VCaP (cell line): ENCODE data around the gene LACTBL1.
"Not testable (repeated sequence)": the region's sequence is repeated elsewhere in the genome, so short reads cannot be mapped to it uniquely, and the experiment has no call there.

Source experiments
- H3K27ac ChIP-seq: fragments of 450-650 bp; 2 replicates; pipeline ENCODE4 v1.5.1; 2017
- TF ChIP-seq, protein P1 (sequence below): fragments of 450-650 bp; conservative IDR thresholded peaks from 2 replicates; pipeline ENCODE4 v1.5.1; 2017; ENCODE audit warnings: mild to moderate bottlenecking, moderate library complexity

Gene LACTBL1

DNA sequence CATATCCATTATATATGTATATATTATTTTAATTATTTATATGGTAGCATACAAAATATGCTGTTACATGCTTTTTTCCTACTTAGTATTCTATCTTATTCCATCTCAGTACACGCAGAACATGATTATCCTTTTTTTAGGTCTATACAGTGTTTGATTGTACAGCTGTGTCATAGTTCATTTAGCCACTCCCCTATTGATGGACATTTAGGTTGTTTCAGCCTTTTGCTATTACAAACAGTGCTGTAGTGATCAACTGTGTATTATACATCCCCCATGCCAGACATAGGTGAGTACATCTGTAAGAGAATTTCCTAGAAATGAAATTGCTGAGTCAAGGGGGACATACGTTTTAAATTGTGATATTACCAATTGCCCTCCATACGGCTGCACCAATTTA, 15.6 kb downstream of the LACTBL1 start:
- TF ChIP-seq, protein P1, sequence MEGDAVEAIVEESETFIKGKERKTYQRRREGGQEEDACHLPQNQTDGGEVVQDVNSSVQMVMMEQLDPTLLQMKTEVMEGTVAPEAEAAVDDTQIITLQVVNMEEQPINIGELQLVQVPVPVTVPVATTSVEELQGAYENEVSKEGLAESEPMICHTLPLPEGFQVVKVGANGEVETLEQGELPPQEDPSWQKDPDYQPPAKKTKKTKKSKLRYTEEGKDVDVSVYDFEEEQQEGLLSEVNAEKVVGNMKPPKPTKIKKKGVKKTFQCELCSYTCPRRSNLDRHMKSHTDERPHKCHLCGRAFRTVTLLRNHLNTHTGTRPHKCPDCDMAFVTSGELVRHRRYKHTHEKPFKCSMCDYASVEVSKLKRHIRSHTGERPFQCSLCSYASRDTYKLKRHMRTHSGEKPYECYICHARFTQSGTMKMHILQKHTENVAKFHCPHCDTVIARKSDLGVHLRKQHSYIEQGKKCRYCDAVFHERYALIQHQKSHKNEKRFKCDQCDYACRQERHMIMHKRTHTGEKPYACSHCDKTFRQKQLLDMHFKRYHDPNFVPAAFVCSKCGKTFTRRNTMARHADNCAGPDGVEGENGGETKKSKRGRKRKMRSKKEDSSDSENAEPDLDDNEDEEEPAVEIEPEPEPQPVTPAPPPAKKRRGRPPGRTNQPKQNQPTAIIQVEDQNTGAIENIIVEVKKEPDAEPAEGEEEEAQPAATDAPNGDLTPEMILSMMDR, result no peak
- no peak overlapping the region for H3K27ac ChIP-seq

DNA sequence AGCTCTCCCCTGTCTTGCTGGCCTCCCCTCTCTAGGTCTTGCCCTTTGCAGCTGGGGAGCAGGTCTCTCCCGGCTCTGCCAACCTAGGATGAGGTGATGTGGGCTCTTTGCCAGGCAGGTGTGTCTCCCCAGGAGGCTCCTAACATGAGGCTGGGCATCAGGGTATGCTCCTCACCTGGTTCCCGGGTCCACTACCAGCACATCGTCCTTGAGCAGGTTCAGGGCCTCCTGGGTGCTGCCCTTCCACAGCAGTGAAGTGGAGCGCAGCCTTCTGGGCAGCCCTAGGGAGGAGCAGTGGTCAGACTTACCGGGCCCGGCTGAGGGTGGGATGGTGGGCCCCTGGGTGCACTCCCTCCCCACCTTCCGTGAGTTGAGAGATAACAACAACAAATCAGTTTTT, 17.5 kb downstream of the LACTBL1 start:
- no peak overlapping the region for H3K27ac ChIP-seq
- TF ChIP-seq, protein P1, result no peak

DNA sequence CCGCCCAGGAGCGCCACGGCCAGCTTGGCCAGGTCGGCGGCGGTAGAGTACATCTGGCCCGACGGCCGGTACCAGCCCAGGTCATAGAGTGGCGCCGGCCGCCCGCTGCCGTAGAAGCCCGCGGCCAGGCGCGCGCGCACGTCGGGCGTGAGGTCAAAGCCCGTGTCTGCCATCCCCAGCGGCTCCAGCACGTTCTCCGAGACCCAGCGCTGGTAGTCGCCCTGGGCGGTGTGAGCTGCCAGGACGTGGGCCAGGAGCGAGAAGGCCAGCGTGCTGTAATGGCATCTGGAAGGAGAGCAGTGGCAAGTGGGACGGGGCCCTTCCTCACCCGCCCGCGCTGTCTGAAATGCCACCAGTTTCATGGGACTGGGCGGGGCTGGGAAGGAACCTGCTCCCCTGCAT, 18.9 kb downstream of the LACTBL1 start:
- TF ChIP-seq, protein P1, result no peak
- H3K27ac ChIP-seq, result no peak overlapping the region

DNA sequence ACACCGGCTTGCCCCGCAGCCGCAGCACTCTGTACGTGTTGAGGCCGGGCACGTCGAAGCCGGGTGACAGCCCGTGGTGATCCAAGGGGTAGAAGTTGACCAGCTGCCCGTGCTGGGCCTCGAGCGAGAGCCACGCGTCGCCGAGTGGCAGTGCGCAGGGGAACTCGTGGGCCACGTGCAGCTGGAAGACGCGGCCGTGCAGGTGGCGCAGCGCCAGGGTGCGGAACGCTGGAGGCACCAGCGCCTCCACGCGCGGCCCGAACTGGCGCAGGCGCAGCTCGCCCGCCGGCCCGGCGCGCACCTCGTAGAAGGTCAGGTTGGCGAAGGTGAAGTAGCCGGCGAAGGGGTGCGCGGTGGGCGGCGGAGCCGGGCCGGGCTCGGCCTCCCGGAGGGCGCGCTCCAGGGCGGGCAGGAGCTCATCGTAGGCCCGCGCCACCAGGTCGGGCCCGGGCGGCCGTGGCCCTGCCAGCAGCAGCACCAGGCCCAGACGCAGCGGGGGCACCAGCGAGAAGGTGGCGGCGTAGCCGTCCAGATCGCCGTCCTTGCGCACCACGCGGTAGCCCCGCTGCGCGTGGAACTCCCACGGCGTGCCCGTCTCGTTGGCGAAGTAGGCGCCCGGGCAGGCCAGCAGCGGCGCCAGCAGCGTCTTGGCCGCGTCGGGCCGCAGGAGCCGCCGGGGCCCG, 19.5 kb downstream of the LACTBL1 start:
- H3K27ac ChIP-seq, result no peak overlapping the region
- TF ChIP-seq, protein P1, result no peak

DNA sequence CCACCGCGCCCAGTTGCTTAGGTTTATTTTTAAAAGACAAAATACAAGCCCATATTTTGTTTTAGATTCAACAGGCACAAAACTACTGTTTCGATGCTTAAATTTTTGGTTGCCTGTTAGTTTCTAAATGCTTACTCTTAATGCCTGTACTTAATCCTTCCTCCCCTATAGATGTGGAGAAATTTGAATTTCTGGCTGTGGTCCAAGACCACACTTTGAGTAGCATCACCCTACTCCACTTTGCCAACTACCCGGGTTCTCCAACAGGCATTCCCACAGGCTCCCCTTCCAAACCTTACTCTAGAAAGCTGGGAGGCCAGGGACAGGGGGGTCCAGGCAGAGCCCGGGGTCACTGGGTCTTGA, 20.0 kb downstream of the LACTBL1 start:
- H3K27ac ChIP-seq, result no peak overlapping the region
- TF ChIP-seq, protein P1, result no peak

DNA sequence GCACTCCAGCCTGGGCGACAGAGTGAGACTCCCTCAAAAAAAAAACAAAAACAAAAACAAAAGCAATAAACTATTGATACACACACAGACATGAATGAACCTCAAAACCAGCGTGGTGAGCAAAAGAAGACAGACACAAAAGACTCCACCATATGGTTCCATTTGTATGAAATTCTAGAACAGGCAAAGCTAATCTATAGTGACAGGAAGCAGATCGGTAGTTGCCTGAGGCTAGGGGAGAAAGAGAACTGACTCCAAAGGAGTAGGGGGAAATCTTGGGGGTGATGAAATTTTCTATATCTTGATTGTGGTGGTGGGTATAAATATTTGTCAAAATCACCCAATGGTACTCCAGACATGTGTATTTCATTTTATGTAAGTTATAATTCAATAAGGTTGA, 20.9 kb downstream of the LACTBL1 start:
- H3K27ac ChIP-seq, result no peak overlapping the region
- TF ChIP-seq, protein P1, result no peak

DNA sequence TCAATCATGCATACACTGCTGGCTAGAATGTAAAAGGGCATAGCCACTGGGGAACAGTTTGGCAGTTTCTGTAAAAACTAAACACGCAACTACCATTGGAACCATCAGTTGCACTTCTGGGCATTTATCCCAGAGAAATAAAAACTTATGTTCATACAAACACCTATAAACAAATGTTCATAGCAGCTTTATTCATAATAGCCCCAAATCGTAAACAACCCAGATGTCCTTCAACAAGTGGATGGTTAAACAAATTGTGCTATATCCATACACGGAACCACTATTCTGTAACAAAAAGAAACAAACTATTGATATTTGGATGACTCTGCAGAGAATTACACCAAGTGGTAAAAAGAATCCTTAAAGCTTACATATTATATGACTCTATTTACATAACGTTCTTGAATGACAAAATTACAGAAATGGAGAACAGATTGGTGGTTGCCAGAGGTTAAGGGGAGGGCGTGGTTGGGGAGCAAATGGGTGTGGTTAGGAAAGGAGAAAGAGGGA, 22.8 kb downstream of the LACTBL1 start:
- no peak overlapping the region for H3K27ac ChIP-seq
- TF ChIP-seq, protein P1, result no peak

DNA sequence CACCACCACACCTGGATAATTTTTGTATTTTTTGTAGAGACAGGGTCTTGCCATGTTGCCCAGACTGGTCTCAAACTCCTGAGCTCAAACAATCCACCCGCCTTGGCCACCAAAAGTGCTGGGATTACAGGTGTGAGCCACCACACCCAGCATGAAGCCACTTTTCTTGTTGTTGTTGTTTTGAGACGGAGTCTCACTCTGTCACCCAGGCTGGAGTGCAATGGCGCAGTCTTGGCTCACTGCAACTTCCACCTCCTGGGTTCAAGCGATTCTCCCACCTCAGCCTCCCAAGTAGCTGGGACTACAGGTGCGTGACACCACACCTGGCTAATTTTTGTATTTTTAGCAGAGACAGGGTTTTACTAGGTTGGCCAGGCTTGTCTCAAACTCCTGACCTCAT, 27.5 kb downstream of the LACTBL1 start:
- not testable (repeated sequence) for H3K27ac ChIP-seq
